Measurements from ENCODE around the gene MMEL1.

DNA sequence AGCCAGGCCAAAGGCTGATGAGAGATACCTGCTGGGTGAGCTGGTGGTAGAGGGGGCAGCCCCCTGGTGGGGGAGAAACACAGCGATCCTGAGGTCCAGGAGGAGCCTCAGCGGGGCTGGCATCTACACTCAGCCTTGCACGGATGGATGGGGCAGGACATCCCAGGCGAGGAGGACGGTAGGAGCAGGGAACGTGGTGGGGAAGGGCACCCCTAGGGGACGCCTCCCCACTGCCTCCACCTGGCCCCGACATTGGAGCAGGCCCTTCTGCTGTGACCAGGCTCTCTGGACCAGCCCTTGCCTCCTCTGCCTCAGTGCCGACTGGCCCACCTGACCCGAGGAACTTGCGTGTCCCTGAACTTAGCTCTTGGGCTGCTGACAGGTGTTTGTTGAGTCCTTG is 6.4 kb upstream of the MMEL1 start:
- TF ChIP-seq CTCF (IDR thresholded peaks at IDR 0.05; ENCODE audit: extremely low read depth in 1 of 2, insufficient read depth in 1 of 2, low read depth in 1 of 2, low read length in 2 of 2), result no peak
- no peak for TF ChIP-seq FOS (IDR thresholded peaks at IDR 0.05; ENCODE audit: borderline replicate concordance, insufficient read depth, low read length)

Measured in endothelial cell of umbilical vein (primary cell).